Activated CD8-positive, alpha-beta memory T cell treated with anti-CD3 and anti-CD28 coated beads, Interleukin-2, amount 50 U/mL, for 24 hours (primary cell): ENCODE measurements around the gene LRP3.

Experiments
- DNase-seq: peaks from one replicate; pipeline ENCODE4 v3.0.0-alpha.2; 2020; ENCODE audit errors: extremely low read depth

The LRP3 gene

DNA sequence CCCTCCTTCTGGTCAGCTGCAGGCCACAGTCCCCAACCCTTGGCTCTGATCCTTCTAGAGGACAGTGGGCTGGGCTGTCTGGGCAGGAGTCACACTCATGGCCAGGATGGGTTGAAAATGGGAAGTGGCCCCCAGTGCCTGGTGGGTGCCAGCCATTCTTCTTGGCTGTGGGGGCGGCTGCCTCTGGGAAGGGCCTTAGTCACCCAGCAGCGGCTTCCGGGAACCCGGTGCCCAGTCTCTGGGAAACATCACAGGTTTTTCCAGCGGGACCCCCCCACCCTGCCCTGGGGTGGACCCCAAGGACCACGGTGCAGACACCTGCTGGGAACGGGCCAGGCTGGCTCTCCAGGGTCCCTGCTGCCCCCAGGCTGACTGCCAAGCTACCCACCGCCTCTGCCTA lies 58.8 kb downstream of the LRP3 start:
- no peak for DNase-seq

DNA sequence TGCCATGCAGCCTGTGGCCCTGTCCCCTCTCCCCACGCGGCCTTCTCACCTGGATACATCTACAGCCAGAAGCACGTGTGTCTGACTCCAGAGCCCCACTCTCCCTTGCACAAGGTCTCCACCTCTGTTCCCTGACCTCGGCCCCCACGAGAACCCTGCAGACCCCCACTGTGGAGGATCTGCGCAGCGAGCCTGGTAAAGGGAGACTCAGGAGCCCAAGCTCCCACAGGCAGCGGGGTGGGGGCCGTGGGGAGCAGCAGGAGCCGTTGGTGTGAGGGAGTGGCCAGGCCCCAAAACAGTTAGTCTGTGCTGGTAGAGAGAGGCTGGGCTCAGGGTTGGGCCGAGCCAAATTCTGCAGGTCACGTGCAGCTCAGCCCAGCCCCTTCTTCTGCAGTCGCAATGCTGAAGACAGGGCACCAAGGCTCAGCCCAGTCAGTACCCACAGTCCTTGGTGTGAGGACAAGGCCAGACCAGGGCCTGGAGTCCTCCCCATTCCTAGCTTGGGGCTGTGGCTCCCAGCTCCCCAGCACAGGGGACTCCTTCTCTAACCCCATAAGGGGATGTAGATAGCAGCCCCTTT lies 60.2 kb downstream of the LRP3 start:
- DNase-seq: no peak

DNA sequence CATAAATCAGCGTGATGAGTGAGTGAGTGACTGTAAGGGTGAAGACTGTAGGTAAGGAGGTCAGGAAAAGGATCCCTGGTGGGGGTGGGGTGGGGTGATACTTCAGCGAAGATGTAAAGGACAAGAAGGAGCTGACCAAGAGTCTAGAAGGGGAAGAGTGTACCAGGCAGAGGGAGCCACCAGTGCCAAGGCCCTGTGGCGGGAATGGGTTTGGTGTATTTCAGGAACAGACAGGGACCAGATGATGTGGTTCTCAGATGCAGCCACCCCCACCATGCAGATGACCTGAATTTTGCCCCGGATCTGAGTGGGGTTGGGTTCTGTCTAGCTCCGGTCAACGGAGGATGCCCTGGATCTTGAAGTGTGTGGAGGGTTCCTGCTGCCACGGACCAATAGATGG lies 61.7 kb downstream of the LRP3 start:
- DNase-seq: no peak

DNA sequence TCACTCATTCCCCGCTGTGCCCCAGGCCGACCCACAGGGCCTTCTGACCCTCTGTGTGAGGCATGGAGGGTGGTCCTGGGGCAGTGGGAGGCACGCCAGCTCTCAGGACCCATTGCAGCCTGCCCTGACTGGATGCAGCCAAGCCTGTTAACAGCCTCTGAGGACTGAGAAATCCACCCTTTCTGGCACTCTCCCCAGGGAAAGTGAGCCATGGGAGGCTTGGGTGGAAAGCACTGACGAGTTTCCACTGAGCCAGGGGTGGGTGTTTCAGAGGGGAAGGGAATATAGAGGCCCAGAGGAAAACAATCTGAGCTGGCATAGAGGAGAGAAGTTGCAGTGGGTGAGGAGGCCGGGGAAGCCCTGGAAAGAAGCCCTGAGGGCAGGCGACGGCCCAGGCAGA lies 62.1 kb downstream of the LRP3 start:
- no peak for DNase-seq

DNA sequence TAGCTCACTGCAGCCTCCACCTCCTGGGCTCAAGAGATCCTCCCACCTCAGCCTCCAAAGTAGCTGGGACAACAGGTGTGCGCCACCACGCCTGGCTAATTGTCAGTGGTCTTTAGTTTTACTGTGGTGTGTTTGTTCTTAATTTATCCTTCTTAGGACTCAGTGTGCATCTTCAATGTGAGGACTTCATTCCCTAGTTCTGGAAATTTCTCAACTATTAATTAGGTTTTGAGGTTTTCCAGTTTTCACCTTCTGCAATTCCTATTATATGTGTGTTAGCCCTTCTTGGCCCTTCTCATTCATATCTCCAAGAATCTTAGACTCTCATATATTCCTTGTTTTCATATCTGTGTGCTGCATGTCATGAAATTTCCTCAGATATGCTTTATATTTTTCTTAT lies 63.7 kb downstream of the LRP3 start:
- no peak for DNase-seq
